NT2/D1 (cell line): Measurements from ENCODE around the gene NLK.

Experiments used
- SUZ12 ChIP-seq: IDR thresholded peaks from 2 replicates; pipeline ENCODE4 v1.6.1; 2011; ENCODE audit not compliant: insufficient read length, insufficient read depth; ENCODE audit errors: extremely low read depth
- YY1 ChIP-seq: IDR thresholded peaks from 2 replicates; pipeline ENCODE4 v1.6.1; 2011; ENCODE audit not compliant: insufficient read length, insufficient read depth
- ZNF274 ChIP-seq: IDR thresholded peaks from 2 replicates; pipeline ENCODE4 v1.6.1; 2011; ENCODE audit warnings: mild to moderate bottlenecking, low read depth, low read length

DNA sequence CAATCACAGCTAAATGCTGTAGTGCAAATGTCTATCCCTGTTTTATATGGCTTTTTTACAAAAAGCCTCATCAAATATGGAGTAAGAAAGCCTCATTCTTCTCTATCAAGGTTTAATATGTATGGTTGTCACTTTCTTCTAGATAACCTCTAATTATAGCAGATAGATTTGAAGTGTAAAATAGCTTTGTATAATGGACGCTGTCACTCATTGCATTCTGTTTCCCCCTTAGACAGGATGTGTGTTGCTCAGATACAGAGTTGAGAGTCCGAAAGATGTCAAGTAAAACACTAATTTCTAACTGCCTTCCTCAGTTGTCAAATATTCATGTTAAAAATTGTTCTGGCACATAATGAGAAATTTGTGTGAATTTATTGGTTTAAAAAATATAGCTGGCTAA, 88.0 kb downstream of the NLK start:
- TF ChIP-seq YY1 (no peak), ZNF274 (no peak), SUZ12 (no peak)
